Epidermal melanocyte (primary cell): ENCODE measurements around the gene SMIM20.
"Not testable (repeated sequence)": the region's sequence is repeated elsewhere in the genome, so short reads cannot be mapped to it uniquely, and the experiment has no call there.

ENCODE experiments used
- DNase-seq: peaks from one replicate; pipeline ENCODE4 v3.0.0; 2011; ENCODE audit warnings: low spot score; ENCODE audit not compliant: insufficient read length

SMIM20 gene

GRCh38 chr4:25913851-25914669, at the start of gene SMIM20:
Gene SMIM20 (plus strand): TSS chr4:25914220. CDS start chr4:25914314, 94 bp downstream.
- peak; percentile 86 for DNase-seq

- DNase-seq = no peak
Measured at GRCh38 chr4:25865586-25865985, 48.4 kb upstream of the SMIM20 start.

- not testable (repeated sequence) for DNase-seq
Measured at GRCh38 chr4:25866401-25866800, 47.6 kb upstream of the SMIM20 start.

DNA sequence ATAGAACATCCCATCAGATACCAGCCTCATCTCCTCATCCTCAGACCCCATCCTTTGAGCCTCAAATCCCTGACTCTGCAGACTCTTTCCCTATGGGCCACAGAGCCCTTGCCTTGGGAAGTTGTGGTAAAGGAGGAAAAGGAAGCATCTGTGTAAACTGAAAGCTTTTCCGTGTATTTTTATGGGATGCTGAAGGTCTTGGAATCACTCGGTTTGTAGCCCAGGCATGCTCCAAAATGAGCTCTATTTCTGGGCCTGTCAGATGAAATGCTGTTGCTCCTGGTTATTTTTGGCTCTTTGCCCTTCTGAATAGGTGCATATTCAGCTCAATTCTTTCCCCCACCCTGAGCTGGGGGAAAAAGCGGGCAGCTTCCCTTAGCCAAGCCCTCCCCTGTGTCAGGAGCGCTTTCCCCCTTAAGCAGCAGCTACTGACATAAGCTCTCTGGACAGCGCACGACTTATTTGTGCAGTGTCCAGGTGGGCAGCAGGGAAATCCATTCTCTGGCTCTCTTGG, 46.2 kb upstream of the SMIM20 start:
- DNase-seq = no peak

GRCh38 chr4:25870081-25870480, 43.9 kb upstream of the SMIM20 start:
- no peak for DNase-seq

DNA sequence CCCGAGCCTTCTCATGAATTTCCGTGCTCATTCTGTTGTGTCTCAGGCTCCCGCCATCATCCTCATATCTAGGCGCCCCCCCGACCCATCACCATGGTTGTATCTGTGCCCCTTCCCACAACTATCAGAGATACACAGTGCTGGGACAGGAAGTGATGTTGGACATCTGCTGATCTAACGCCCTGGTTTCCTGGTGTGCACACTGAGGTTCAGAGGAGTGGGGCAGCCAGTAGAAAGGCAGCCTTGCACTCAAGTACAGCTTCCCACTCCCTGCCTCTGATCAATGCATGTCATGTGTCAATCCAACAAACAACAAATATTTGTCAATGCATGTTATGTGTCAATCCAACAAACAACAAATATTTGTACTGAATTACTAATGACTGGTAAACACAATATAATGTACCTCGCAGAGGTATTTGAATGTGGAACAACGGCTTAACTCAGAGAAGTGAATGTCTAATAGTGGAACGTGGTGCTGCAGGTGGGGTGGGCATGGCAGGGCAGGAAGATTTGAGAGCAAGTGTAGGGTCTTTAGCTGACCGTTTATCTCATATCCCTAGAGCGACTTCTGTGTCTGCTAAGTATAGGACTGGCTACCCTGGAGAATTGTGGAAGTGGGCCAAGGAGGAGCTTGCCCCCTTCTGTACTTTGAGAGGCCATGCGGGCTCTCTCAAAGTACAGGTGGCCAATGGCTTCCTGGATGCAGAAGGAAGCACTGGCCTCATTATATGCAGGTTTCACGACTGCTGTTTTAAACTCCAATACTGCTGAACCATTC, 41.0 kb upstream of the SMIM20 start:
- DNase-seq = no peak

DNA sequence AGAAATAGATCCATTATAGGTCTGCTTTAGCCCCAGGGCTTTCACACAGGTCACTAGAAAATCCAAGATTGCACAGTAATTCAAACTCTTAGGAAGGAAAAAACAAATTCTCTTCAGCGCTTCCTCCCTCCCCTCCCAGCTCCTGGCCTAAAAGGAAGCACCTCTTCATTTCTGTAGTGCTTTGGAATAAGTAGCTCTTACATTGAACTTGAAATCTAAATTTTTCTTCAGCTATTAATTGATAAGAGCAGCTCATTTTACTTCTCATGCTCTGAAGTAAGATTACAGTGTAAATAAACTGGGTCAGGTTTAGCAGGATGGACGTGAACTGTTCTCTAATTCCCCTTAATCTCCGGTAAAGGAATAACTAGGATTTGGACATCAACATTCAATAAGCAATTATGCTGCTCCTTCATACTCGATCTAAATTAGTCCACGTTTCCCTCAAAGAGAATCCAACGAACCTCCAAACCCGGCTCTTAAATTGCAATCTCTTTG, 40.3 kb upstream of the SMIM20 start:
- DNase-seq = no peak

GRCh38 chr4:25874655-25875054, 39.4 kb upstream of the SMIM20 start:
- DNase-seq = no peak

DNA sequence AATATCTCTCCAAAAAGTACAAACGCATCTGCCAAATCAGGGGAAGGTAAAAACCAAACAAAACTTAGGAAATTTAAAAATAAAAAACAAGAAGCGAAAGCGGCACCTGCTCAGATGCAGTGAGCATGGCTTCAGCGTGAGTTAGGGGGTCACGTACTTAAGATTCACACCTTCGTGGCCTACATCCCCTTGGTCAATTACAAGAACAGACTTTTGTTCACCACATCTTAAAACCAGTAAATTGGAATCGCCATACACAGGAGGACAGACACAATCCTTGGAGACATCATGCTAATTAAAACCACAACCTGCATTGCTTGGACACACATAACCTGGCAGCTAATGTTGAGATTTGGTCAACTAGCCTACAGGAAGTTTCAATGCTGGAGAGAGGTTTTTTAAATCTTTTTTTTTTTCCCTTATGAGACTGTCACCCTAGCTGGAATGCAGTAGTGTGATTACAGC, 38.7 kb upstream of the SMIM20 start:
- DNase-seq = no peak

DNA sequence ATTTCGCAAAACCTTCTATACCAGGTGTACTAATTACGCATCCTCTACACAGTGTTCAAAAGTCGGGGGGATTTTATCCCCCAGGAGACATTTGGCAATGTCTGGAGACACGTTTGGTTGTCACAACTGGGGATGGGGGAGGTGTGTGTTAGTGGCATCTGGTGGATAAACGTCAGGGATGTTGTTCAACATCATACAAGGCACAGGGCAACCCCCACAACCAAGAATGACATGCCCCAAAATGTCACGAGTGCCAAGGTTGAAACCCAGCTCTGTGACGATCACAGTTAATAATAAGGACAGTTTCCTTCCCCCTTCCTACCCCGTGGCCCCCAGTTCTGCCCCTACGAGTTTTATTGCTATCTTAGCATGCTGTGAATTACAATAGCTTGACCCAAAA, 35.3 kb upstream of the SMIM20 start:
- no peak for DNase-seq

- no peak for DNase-seq
Measured at GRCh38 chr4:25879091-25879584, 34.9 kb upstream of the SMIM20 start.

DNA sequence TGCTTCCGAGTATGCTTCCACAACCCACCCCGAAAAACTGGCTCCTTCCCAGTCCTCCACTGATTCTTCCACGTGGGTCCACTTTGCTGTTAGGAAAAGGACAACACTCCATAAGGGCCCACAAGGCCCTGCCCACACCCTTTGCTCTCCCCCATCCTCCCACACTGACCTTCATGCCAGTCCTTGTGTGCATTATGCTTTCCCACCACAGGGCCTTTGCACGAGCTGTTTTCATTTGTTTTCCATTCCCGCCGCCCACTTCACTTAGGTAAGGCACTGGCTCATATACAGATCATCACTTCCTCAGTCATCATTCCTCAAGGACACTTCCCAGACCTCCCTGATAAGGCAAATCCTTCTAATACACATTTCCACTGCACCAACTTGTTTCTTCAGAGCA, 34.4 kb upstream of the SMIM20 start:
- no peak for DNase-seq

GRCh38 chr4:25879991-25880651, 33.9 kb upstream of the SMIM20 start:
- no peak for DNase-seq

DNA sequence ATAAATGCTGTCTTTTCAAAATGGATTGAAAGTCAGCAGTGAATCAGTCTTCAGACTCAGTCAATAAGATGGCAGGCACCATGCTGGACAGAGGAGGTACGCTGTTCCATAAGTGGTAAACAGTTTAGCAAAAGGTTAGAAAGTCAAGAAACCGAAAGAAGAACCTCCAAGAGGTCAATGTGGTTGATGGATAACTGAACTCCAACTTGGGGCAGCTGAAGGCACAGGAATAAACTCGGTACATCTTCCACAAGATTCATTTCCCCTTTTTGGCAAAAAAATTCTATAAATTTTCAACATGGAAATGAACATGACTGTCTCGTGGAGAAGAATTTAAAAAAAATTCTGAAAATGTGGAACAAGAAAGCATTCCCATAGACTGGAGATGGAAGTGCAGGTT, 32.8 kb upstream of the SMIM20 start:
- DNase-seq = no peak

GRCh38 chr4:25882226-25882625, 31.8 kb upstream of the SMIM20 start:
- no peak for DNase-seq

DNA sequence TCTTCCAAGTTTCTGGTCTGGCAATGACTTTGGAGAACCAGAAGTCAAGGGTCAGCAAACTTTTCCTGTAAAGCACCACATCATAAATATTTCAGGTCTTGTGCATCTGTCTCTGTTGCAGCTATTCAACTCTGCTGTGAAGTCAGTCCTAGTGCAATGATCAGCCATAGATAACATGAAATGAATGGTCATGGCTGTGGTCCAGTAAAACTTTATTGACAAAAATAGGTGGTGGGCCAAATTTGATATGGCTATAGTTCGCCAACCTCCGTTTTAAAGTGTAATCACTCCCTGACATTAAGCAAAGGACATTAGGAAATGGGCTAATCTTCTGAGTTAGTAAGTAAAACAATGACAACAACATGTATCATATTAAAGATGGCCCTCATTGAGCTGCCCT, 30.5 kb upstream of the SMIM20 start:
- DNase-seq = no peak

- DNase-seq = no peak
Measured at GRCh38 chr4:25884031-25884782, 29.8 kb upstream of the SMIM20 start.

GRCh38 chr4:25888781-25889180, 25.2 kb upstream of the SMIM20 start:
- no peak for DNase-seq

- DNase-seq = no peak
Measured at GRCh38 chr4:25889589-25890503, 24.2 kb upstream of the SMIM20 start.
